GM10847 (cell line): ENCODE measurements around the gene FRAS1.

Experiments
- POLR2A ChIP-seq: IDR thresholded peaks from 2 replicates; pipeline ENCODE4 v1.6.1; 2011; ENCODE audit not compliant: insufficient read length; ENCODE audit errors: extremely low read depth

FRAS1 gene

GRCh38 chr4:78569306-78569821, 512.2 kb downstream of the FRAS1 start:
- TF ChIP-seq POLR2A: no peak

DNA sequence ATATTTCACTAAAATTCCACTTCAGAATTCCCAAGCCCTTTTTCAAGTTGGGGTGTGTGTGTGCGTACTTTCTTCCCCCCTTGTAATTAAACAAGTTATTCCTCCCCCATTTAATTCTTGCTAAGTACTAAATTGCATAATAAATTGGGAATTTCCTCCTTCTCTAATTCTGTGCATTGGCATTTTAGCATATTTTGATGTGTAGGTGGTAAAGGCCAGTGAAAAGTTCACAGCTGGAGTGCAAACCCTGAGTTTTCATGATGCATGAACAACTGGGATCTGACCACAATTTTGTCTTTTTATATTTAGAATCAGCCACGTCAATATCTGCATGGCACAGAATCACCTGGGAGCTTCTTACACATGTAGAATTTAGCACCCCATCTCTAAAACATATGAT, 513.0 kb downstream of the FRAS1 start:
- no peak for TF ChIP-seq POLR2A

- TF ChIP-seq POLR2A: no peak
Measured at GRCh38 chr4:78571804-78572203, 514.7 kb downstream of the FRAS1 start.

DNA sequence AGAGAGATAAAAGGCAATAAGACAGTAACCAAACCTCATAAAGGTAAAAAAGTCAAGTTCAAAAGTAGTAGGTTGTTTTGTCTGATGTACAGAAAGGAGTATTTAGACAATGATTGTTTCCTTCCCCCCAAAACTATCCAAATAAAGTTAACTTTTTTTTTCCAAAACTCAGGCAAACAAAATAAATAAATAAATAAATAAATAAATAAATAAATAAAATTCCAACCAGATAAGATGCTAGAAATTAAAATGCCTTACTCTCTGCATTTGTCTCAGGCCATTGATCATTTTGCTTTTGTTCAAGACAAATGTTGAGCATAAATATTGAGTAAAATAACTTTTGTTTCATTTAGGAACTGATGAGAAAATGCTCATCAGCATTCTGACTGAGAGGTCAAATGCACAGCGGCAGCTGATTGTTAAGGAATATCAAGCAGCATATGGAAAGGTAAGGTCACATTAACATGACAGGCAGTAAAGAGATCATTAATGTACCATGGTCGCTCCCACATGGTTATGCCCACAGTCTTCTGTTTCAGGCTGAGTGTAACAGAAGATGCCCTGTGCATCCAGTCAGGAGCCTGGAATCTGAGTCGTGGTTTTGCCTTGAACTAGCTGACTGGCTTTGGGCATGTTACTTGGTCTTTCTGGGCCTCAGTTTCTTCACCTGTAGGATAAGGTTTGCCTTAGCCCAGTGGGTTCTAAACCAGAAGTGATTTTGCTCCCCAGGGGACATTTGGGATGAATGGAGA, 521.7 kb downstream of the FRAS1 start:
- no peak for TF ChIP-seq POLR2A

DNA sequence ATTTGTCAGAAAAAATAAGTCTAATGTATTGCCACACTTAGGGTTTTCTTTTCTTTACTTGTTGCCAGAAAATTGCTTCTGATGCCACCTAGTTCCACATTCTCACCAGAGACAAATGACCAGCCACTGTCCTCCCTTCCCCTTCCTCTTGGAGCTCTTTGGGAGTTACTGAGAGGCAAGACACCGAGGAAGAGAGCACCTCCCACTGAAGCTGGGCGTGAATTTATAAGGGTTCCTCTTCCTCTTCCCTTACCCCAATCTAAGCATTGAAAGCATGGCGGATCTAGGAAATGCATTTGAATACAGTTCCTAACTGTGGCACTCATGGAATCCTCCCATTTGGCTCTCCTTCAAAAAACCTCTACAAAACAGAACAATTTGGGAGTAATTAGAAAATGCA, 524.5 kb downstream of the FRAS1 start:
- TF ChIP-seq POLR2A: no peak

DNA sequence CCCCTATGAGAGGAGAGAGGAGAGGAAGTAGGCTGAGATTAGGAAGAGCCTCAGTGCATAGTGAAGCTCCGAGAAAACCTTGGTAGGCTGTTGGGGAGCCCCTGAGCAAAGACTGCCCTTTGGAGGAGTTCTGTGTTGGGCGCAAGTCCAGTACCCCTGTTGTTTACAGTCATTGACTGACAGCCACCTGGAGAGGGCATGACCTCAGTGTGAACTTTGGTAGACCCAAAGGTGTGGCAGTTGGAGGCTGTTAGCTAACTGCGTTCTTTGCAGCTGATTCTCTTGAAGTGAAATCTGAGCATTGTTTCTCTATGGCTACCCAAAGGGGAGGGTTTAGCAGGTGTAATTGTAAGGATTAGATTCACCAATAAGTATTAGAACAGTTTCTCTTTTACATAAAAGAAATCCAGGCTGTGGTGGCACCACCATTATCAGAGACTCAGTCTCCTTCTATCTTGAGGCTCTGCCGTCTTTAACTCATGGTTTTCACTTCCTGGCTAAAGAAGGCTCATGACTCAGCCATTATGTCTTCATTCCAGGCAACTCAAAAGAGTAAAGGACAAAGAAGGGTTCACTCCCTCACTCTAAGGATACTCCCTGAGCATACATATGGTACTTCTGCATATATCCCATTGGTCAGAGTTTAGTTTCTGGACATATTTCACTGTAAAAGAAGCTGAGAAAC, 527.9 kb downstream of the FRAS1 start:
- no peak for TF ChIP-seq POLR2A

DNA sequence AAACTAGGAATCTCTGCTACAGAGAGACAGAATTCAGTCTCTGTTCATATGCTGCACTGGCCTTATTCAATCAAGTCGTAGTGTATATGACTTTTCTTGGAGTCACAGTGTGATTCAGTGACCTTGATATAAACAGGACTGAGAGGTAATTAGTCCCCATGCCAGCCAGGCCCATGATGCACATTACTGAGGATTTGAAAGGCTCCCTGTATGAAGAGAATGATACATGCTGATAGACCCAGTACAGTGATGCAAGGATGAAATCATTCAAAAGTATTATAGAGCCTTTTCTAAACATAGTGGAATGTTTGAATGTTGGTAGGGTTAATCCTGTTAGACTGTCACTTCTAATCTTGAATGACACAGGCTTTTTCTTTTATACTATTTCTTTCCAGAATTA, 528.5 kb downstream of the FRAS1 start:
- no peak for TF ChIP-seq POLR2A

DNA sequence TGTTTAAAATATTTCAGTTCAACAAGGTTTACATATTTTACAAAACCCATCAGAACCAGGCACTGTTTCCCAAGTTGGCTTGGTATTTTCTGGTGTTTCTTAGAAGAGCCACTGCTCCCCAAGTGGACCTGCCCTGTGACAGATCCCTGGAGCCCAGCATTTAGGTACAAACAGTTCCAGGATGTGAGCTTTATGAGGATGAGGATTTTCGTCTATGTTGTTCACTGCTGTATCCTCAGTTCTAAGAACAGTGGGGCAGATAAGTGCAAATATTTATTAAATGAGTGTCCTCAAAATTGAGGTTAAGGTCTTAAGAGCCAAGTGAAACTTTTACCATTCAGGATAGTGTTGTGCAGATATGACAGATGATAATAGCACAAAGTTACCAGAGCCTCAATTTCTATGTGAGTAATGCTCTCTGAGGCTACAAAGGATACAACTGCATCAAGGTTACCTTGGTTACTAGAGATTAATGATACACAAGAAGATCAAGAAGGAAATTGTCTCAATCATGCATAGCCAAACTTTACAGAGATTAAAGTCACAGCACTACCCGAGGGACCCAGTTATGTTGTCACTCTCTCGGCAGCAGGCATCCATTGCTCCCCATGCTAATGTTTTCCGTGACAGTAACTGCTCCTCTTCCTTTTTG, 531.9 kb downstream of the FRAS1 start:
- TF ChIP-seq POLR2A: no peak

- TF ChIP-seq POLR2A: no peak
Measured at GRCh38 chr4:78591404-78591803, 534.3 kb downstream of the FRAS1 start.

DNA sequence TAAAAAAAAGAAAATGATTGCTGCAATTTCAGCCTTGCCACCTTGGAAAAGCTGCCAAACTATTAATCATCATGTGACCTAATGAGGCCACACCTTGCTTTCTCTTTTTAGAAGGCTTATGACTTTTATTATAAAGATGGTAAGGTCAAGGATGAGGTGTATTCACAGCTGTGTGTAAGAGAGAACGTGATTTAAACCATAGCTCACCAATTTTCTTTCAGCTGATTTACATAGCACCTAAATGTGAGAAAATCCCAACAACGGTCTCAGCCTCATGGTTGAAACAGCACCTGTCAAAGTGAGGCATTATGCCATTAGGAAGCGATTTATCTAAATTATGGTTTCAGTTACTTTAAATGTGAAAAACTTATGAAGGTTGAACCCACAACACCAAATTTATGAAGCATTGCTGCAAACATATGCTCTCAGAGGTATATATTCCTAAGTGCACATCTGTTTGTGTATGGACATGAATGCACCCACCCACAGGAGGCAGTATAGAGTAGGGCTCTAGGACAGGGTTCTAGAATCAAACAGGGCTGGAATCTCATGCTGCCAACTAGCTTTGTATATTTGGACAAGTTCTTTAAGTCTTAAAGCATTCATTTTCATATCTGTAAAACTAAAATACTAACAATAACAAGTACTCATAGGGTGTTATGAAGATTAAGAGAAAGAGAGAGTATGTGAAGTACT, 535.1 kb downstream of the FRAS1 start:
- no peak for TF ChIP-seq POLR2A
